SK-N-SH (cell line): ENCODE results near the gene SERPINB10. TPM values are rescaled to one million over a fixed set of nuclear protein-coding genes. Genes with fewer than 3 reads are reported as not detected.

Experiments used
- CTCF ChIA-PET: fragments of 300-600, 350-600 bp; formaldehyde crosslinking; extraction: SDS; loops from one replicate; lab custom pipeline; 2021; lab: Yijun Ruan, JAX
- POLR2A ChIA-PET: fragments of 350-600 bp; sonication (Branson Sonifier 250); formaldehyde crosslinking; extraction: SDS; loops from one replicate; lab custom pipeline; 2020; ENCODE audit warnings: antibody characterized with exemption, inconsistent platforms; lab: Yijun Ruan, JAX
- DNase-seq: peaks from one replicate; pipeline ENCODE4 v3.0.0; 2012
- H2AFZ ChIP-seq: fragments of 200-600 bp; sonication (generic); 2 replicates; pipeline ENCODE4 v1.8.1; 2016; ENCODE audit warnings: antibody characterized with exemption, mild to moderate bottlenecking, low read depth
- H3F3A ChIP-seq: fragments of 200-600 bp; sonication (generic); replicated peaks from 2 replicates; pipeline ENCODE3; 2016; ENCODE audit warnings: antibody characterized with exemption, mild to moderate bottlenecking; ENCODE audit not compliant: insufficient read depth
- H3K27ac ChIP-seq, 2 experiments: fragments of 200-500 bp in 1 of 2; fragments of 200-600 bp in 1 of 2; sonication (Bioruptor generic) in 1 of 2; sonication (generic), shearing (Covaris generic) in 1 of 2; 2 replicates each; pipeline versions ENCODE4 v1.5.1 to v1.6.1; 2014 to 2016; ENCODE audit warnings: low read depth in 2 of 2, inconsistent platforms in 1 of 2, low read length in 1 of 2, mild to moderate bottlenecking in 1 of 2, mixed read lengths in 1 of 2
- H3K27me3 ChIP-seq: fragments of 200-600 bp; sonication (generic), shearing (Covaris generic); 2 replicates; pipeline ENCODE4 v1.6.1; 2016; ENCODE audit warnings: mixed run types; ENCODE audit not compliant: insufficient read depth
- H3K36me3 ChIP-seq, 2 experiments: fragments of 200-500 bp in 1 of 2; fragments of 200-600 bp in 1 of 2; sonication (Bioruptor generic) in 1 of 2; sonication (generic) in 1 of 2; replicated peaks in 1 of 2; 2 replicates each; pipeline versions ENCODE3 to v1.5.1; 2014 to 2016; ENCODE audit warnings: low read length in 1 of 2, mild to moderate bottlenecking in 1 of 2; ENCODE audit not compliant: insufficient read depth in 2 of 2, control insufficient read depth in 1 of 2
- H3K4me1 ChIP-seq, 2 experiments: fragments of 200-500 bp in 1 of 2; fragments of 200-600 bp in 1 of 2; sonication (Bioruptor generic) in 1 of 2; sonication (generic), shearing (Covaris generic) in 1 of 2; 2 replicates each; pipeline versions ENCODE4 v1.5.1 to v1.6.1; 2014 to 2016; ENCODE audit warnings: low read depth in 1 of 2, low read length in 1 of 2, mixed run types in 1 of 2; ENCODE audit not compliant: insufficient read depth in 2 of 2, control insufficient read depth in 1 of 2
- H3K4me2 ChIP-seq: fragments of 200-600 bp; sonication (generic), shearing (Covaris generic); 2 replicates; pipeline ENCODE4 v1.6.1; 2017; ENCODE audit warnings: mixed run types
- H3K4me3 ChIP-seq, 2 experiments: fragments of 200-500 bp in 1 of 2; fragments of 200-600 bp in 1 of 2; sonication (Bioruptor generic) in 1 of 2; sonication (generic), shearing (Covaris generic) in 1 of 2; 2 replicates each; pipeline versions ENCODE4 v1.5.1 to v1.8.1; 2014 to 2016; ENCODE audit warnings: low read depth in 2 of 2, inconsistent platforms in 1 of 2, low read length in 1 of 2, mild to moderate bottlenecking in 1 of 2, mixed read lengths in 1 of 2, moderate library complexity in 1 of 2
- H3K79me2 ChIP-seq: fragments of 200-600 bp; sonication (generic); 2 replicates; pipeline ENCODE4 v1.8.1; 2017; ENCODE audit warnings: mild to moderate bottlenecking; ENCODE audit not compliant: insufficient read depth
- H3K9ac ChIP-seq: fragments of 200-600 bp; sonication (generic); 2 replicates; pipeline ENCODE4 v1.6.1; 2017; ENCODE audit warnings: mixed run types
- H3K9me2 ChIP-seq: fragments of 200-600 bp; sonication (generic); 2 replicates; pipeline ENCODE4 v1.6.1; 2017; ENCODE audit warnings: mixed run types
- H3K9me3 ChIP-seq: fragments of 200-600 bp; sonication (generic); 2 replicates; pipeline ENCODE4 v1.6.1; 2017; ENCODE audit warnings: mixed run types, mild to moderate bottlenecking, moderate library complexity
- H4K20me1 ChIP-seq: fragments of 200-600 bp; sonication (generic); 2 replicates; pipeline ENCODE4 v1.6.1; 2017; ENCODE audit warnings: mild to moderate bottlenecking, mixed run types; ENCODE audit not compliant: insufficient read depth
- CTCF ChIP-seq: fragments of 200-600 bp; sonication (generic); IDR thresholded peaks from 2 replicates; pipeline ENCODE4 v1.6.1; 2017; ENCODE audit warnings: antibody characterized with exemption, mild to moderate bottlenecking, moderate library complexity
- ELF1 ChIP-seq: IDR thresholded peaks from 2 replicates; pipeline ENCODE4 v1.4.0; 2012
- EP300 ChIP-seq, 2 experiments: IDR thresholded peaks; 2 replicates each; pipeline versions ENCODE4 v1.4.0 to v1.6.1; 2012; ENCODE audit warnings: borderline replicate concordance in 1 of 2, low read depth in 1 of 2, low read length in 1 of 2
- EZH2phosphoT487 ChIP-seq: fragments of 200-600 bp; sonication (generic); IDR thresholded peaks from 2 replicates; pipeline ENCODE4 v1.6.1; 2017; ENCODE audit warnings: low read depth, mixed run types, mild to moderate bottlenecking, antibody characterized with exemption, moderate library complexity, borderline replicate concordance
- FOXM1 ChIP-seq: IDR thresholded peaks from 2 replicates; pipeline ENCODE4 v1.4.0; 2012; ENCODE audit warnings: low read depth, mild to moderate bottlenecking
- IRF3 ChIP-seq: fragments of 150-350 bp; IDR thresholded peaks from 2 replicates; pipeline ENCODE4 v1.6.1; 2016; ENCODE audit warnings: mild to moderate bottlenecking, low read depth, low read length
- JUND ChIP-seq: IDR thresholded peaks from 2 replicates; pipeline ENCODE4 v1.4.0; 2012
- MAX ChIP-seq: IDR thresholded peaks from 2 replicates; pipeline ENCODE4 v1.4.0; 2012; ENCODE audit warnings: low read depth
- NFIC ChIP-seq: IDR thresholded peaks from 2 replicates; pipeline ENCODE4 v1.4.0; 2012; ENCODE audit warnings: borderline replicate concordance
- POLR2AphosphoS5 ChIP-seq: IDR thresholded peaks from 2 replicates; pipeline ENCODE4 v1.6.1; 2012; ENCODE audit warnings: low read depth, low read length
- RAD21 ChIP-seq: IDR thresholded peaks from 2 replicates; pipeline ENCODE4 v1.6.1; 2012; ENCODE audit warnings: mild to moderate bottlenecking, low read length
- RCOR1 ChIP-seq: fragments of 150-350 bp; IDR thresholded peaks from 2 replicates; pipeline ENCODE4 v1.6.1; 2017; ENCODE audit warnings: antibody characterized with exemption, low read length
- REST ChIP-seq: IDR thresholded peaks from 2 replicates; pipeline ENCODE4 v1.6.1; 2012; ENCODE audit warnings: mild to moderate bottlenecking, low read depth, low read length, moderate library complexity
- SIN3A ChIP-seq: IDR thresholded peaks from 2 replicates; pipeline ENCODE4 v1.6.1; 2012; ENCODE audit warnings: low read depth, mild to moderate bottlenecking, low read length, moderate library complexity, borderline replicate concordance
- TAF1 ChIP-seq: IDR thresholded peaks from 2 replicates; pipeline ENCODE4 v1.6.1; 2012; ENCODE audit warnings: low read depth, mild to moderate bottlenecking, low read length, moderate library complexity, borderline replicate concordance
- TCF12 ChIP-seq: IDR thresholded peaks from 2 replicates; pipeline ENCODE4 v1.4.0; 2012
- TEAD4 ChIP-seq: IDR thresholded peaks from 2 replicates; pipeline ENCODE4 v1.4.0; 2012; ENCODE audit warnings: mild to moderate bottlenecking, borderline replicate concordance; ENCODE audit not compliant: insufficient read depth
- YY1 ChIP-seq: IDR thresholded peaks from 2 replicates; pipeline ENCODE4 v1.4.0; 2012; ENCODE audit warnings: low read depth, mild to moderate bottlenecking
- WGBS: methylation state at CpG from one replicate; pipeline ENCODE4 v1.1.6; 2017; ENCODE audit warnings: low lambda C conversion rate; 5-methylcytosine and 5-hydroxymethylcytosine counted together
- polyA plus RNA-seq, 3 experiments: library from polyadenylated mRNA; depleted of rRNA; stranded (reverse); fragments of >200 nt; gene quantifications; 2 replicates each; pipeline ENCODE4 v1.2.3, GENCODE V29; 2012

SERPINB10 gene
- polyA plus RNA-seq, 1 of the 3 experiments (the other 2 are of a cell fraction): 0.10 TPM

GRCh38 chr18:63962137-63962536, 54.4 kb downstream of the SERPINB10 start:
- no peaks in the 10 kb centered on the region for H3K9me3 ChIP-seq
- peaks cover 3% of the 10 kb centered on the region for H3F3A ChIP-seq
- H3K9ac ChIP-seq: no peak overlapping the region
- no peak overlapping the region for H3K4me3 ChIP-seq
- H3K4me1 ChIP-seq: no peaks in the 10 kb centered on the region
- H3K4me2 ChIP-seq: no peak overlapping the region
- TF ChIP-seq CTCF (no peak), NFIC (no peak), EZH2phosphoT487 (no peak), MAX (no peak), POLR2AphosphoS5 (no peak), RCOR1 (no peak), EP300 (IDR thresholded peaks at IDR 0.05; ENCODE audit: borderline replicate concordance in 1 of 2, low read depth in 1 of 2, low read length in 1 of 2) (no peak), REST (no peak), RAD21 (no peak), TAF1 (no peak), FOXM1 (no peak), ELF1 (no peak), JUND (no peak), TCF12 (no peak), SIN3A (no peak), IRF3 (no peak), YY1 (no peak), TEAD4 (no peak)
- TF ChIP-seq, all 33 proteins: peak for 0
- ChIA-PET POLR2A (no interaction called here), CTCF (interaction anchor here (1.2 to 3.5 kb wide), 2 partner anchors 25 to 32 kb away, joined by 8 to 17 read pairs; no protein-coding TSS in a partner anchor)
- Histone ChIP-seq H2AFZ (no peak overlapping the region), H3K27me3 (peaks cover 12% of the 10 kb centered on the region; the same call in 1 of the 2 replicates), H4K20me1 (no peaks in the 10 kb centered on the region), H3K79me2 (no peaks in the 10 kb centered on the region), H3K9me2 (no peaks in the 10 kb centered on the region), H3K36me3 (no peaks in the 10 kb centered on the region), H3K27ac (no peak overlapping the region)
- no peak for DNase-seq
- WGBS: 4% methylated on average over 1 of the region's 1 CpG
